Ishikawa (cell line): ENCODE results near the gene MT1E.

ENCODE experiments used
- CEBPB ChIP-seq: IDR thresholded peaks from 2 replicates; pipeline ENCODE4 v1.6.1; 2012
- EP300 ChIP-seq: IDR thresholded peaks from 2 replicates; pipeline ENCODE4 v1.6.1; 2012; ENCODE audit warnings: borderline replicate concordance
- FOXM1 ChIP-seq: IDR thresholded peaks from 2 replicates; pipeline ENCODE4 v1.6.1; 2012; ENCODE audit warnings: low read depth, borderline replicate concordance
- NFIC ChIP-seq: IDR thresholded peaks from 2 replicates; pipeline ENCODE4 v1.6.1; 2012
- RAD21 ChIP-seq: IDR thresholded peaks from 2 replicates; pipeline ENCODE4 v1.6.1; 2012; ENCODE audit warnings: low read depth
- TAF1 ChIP-seq: IDR thresholded peaks from 2 replicates; pipeline ENCODE4 v1.6.1; 2012; ENCODE audit warnings: low read depth, mild to moderate bottlenecking
- TEAD4 ChIP-seq: IDR thresholded peaks from 2 replicates; pipeline ENCODE4 v1.6.1; 2012
- USF1 ChIP-seq: IDR thresholded peaks from 2 replicates; pipeline ENCODE4 v1.6.1; 2012
- TF ChIP-seq, protein P1 (sequence below): IDR thresholded peaks from 2 replicates; pipeline ENCODE4 v1.6.1; 2012
- TF ChIP-seq, protein P2 (sequence below): IDR thresholded peaks from 2 replicates; pipeline ENCODE4 v1.6.1; 2012; ENCODE audit warnings: low read depth, mild to moderate bottlenecking

DNA sequence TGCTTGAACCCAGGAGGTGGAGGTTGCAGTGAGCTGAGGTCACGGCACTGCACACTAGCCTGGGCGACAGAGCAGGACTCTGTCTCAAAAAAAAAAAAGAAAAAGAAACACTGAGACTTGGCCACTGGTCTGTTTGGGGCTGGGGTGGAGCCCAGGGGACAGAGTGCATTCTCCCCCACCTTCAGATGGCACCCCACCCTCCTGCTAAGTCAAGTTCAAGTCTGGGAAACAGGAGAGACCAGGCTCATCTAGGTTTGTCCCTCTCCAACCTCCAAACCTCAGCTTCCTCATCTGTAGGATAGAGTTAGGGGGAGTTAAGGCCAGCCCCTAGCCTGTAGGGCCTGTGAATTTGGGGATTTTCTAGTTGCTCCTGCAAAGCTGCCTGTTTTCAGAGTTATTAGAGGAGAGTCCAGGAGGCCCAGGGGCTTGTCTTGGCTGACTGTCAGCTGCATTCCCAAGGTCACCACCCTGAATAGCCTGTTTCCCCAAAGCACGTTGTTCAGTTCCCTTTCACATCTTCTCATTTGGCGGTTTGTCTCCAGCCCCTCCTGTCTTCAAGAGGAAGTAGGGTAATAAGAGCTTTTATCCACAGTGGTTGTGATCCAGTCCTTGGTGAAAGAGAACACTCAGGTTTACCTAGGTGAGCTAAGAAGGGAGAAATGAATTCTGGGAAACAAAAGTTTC is 34.1 kb upstream of the MT1E start:
- TF ChIP-seq, protein P1, sequence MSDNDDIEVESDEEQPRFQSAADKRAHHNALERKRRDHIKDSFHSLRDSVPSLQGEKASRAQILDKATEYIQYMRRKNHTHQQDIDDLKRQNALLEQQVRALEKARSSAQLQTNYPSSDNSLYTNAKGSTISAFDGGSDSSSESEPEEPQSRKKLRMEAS = no peak
- TF ChIP-seq FOXM1 (no peak), NFIC (no peak), TEAD4 (no peak), EP300 (no peak), USF1 (no peak), RAD21 (no peak), TAF1 (no peak), CEBPB (no peak)
- TF ChIP-seq, protein P2, sequence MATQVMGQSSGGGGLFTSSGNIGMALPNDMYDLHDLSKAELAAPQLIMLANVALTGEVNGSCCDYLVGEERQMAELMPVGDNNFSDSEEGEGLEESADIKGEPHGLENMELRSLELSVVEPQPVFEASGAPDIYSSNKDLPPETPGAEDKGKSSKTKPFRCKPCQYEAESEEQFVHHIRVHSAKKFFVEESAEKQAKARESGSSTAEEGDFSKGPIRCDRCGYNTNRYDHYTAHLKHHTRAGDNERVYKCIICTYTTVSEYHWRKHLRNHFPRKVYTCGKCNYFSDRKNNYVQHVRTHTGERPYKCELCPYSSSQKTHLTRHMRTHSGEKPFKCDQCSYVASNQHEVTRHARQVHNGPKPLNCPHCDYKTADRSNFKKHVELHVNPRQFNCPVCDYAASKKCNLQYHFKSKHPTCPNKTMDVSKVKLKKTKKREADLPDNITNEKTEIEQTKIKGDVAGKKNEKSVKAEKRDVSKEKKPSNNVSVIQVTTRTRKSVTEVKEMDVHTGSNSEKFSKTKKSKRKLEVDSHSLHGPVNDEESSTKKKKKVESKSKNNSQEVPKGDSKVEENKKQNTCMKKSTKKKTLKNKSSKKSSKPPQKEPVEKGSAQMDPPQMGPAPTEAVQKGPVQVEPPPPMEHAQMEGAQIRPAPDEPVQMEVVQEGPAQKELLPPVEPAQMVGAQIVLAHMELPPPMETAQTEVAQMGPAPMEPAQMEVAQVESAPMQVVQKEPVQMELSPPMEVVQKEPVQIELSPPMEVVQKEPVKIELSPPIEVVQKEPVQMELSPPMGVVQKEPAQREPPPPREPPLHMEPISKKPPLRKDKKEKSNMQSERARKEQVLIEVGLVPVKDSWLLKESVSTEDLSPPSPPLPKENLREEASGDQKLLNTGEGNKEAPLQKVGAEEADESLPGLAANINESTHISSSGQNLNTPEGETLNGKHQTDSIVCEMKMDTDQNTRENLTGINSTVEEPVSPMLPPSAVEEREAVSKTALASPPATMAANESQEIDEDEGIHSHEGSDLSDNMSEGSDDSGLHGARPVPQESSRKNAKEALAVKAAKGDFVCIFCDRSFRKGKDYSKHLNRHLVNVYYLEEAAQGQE = no peak
